HG03378 (cell line): ENCODE results near the gene MAGI1.

Experiments
- ATAC-seq: cut with Tn5 transposase; IDR thresholded peaks from one replicate; pipeline ENCODE4 v1.9.1; 2021; ENCODE audit warnings: mild to moderate bottlenecking, moderate library complexity; ENCODE audit not compliant: unreplicated experiment

The MAGI1 gene

DNA sequence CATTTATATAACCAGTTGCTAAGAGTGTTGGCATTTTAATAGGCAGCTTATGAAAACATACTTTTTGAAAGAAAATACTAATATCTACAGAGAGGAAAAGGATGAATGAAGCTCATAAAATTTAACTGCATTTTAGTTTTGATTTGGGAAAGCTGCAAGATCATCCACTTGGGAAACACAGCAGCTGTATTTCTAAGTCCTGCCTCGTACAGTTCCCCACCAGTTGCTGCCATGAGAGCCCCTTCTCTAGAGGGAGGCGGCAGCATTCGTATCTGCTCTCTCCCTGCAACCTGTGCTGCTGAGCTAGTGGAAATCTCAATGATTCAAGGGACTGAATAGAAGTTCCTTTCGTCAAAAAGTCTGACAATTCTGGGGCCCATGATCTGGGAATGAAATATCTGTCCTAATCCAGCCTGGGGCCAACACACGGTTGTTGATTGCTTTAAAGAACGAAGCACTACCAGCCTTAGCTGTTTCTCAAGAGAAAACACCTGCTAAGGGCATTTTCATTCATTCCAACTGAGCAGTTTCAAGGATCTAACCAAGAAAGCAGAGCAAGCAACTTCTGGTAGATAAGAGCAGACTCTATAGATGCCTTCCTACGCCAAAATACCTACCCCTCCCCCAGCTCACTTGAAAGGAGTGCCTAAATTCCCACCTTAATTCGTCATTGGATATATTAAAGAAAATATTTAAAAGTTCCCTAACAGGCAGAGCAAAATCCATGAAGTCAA, 223.7 kb downstream of the MAGI1 start:
- no peak for ATAC-seq

DNA sequence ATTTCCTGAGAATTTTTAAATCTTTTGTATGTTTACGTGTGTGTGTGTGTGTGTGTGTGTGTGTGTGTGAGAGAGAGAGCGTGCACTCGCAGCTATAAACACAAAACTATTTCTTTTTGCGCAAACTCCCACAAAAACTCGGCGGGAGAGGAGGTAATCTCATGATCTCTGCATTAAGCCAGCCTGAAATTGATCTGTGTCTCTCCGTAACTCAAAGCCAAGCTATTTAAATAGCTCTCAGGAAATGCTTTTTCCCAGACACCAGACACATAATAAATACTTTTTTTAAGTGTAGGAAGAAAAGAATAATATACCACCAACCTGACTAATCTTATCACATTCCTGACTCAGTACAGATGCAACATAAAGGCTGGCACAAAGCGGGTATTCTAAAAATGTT, 226.8 kb downstream of the MAGI1 start:
- no peak for ATAC-seq

DNA sequence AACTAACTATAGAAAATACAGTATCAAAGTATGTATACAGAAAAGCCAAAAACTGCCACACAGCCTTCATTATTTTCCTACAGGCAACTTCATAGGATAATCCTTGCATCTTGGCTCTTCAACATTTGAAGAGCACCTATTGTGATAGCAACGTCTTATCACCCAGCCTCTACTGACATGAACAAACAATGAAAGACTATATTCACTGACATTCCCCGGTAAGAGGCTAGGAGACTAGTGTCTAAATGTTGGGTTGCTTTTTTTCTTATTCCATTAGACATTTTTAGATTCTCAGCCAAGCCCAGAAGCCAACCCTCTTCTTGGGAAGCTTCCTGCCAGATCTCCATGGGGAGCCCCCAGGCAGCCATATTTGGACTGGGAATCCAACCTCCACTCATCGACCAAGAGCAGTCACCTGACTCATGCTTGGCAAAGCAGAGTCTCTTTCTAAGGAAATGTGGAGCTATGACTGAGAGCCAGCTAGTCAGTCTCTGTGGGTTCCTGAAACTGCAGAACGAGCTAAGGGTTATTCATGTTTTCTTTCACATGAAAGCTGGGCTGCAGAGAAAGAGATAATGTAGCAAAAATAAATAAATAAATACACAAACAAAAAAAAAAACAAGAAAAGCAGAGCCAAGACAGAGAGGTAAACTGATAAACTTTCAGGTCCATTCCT, 227.5 kb downstream of the MAGI1 start:
- no peak for ATAC-seq

DNA sequence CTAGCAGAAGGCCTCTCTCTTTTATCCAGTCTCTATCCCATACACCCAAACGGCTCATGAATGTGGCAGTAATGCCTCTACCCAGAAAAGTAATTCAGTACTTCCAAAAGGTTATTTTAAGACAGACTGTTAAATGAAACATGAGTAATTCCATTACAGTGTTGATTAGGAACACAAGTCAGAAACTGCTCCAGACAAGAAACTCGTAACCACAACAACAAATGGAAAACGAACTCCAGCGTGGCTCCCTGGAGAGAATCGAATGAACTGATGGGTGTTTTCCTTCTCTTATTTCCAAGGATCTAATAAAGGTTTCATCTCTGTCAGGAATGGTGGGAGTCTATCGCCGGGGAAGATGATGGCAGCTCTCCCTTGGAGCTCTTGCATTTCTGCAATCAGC, 228.4 kb downstream of the MAGI1 start:
- ATAC-seq: no peak

DNA sequence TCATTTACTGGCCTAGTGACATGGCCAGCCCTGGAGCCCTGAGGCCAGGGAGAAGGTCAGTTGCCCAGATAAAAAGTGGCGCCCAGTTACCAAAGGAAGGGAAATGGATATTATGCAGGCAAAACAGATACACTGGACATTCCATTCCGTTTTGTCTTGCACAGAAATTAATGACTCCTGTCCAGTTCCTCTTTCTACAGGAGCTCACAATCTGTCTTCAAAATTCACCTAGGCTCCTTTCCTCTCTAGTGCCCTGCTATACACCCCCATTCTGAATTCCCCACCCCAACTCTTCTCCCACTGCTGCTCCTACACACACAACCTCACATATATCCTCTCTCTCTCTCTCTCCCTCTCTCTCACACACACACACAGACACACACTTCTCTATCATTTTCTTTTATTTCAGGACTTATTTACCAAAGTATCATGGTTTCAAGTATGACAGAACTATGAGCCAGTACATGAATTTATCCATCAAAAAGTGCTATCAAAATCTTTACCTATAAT, 229.0 kb downstream of the MAGI1 start:
- ATAC-seq: no peak

DNA sequence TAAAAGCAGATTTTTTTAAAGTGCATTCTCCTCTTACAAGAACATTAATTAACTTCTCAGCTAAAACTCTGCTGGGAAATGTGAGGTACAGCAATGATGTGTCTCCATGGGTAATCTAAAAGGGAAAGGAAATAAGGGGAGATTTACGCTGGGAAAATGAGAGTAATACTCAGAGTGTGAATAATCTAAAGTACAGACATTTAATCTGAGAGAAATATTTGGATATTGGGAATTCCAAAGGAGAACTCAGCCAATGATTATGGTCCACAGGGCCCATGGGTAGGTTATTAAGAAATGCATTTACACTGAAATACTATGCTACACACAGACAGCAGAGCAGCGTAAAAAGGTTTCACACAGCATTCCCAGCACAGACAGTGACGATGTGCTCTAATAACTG, 229.9 kb downstream of the MAGI1 start:
- ATAC-seq: no peak

DNA sequence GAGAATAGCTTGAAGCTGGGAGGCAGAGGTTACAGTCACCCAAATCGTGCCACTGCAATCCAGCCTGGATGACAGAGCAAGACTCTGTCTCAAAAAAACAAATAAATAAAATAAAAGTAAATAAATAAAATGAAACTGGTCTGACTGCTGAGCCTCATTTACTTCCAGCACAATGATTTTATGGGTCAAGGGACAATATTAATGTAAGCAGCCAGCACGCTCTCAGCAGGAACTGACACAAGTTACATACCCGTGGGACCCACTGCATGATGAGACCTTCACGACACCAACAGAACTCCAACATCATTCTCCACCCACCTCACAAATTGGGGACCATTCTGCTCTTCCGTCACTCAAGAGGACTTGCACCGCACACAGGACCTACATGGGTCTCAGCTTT, 230.3 kb downstream of the MAGI1 start:
- ATAC-seq: no peak

DNA sequence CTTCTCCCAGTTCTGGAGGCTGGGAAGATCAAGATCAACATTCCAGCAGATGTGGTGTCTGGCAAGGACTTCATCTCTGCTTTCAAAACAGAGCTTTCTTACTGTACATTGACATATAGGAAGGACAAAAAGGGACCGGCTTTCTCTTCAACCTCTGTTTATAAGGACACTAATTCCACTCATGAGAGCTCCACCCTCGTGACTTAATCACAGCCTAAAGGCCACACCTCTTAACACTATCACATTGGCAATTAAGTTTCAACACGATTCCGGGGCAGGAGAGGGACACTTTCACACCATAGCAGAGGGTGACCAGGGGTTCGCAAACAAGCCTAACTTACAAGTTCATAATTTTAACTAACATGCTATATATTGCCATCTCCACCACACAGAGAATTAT, 231.5 kb downstream of the MAGI1 start:
- ATAC-seq: no peak

DNA sequence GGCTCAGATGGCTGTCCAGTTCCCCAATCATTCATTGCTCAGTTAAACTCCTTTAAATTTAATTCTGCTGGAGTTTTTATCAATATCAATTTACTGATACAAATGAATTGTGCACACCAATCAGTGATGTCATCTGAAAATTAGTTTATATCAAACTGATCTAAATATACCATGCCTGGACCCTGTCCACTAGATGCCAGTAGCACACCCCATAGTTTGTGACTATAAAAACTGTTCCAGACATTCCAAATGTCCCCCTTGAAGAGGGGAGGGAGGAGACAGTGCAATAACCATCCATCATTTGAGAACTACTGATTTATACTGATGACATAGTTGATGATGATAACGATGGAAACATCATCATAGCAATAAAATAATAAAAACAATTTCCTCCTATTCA, 232.1 kb downstream of the MAGI1 start:
- ATAC-seq: no peak

DNA sequence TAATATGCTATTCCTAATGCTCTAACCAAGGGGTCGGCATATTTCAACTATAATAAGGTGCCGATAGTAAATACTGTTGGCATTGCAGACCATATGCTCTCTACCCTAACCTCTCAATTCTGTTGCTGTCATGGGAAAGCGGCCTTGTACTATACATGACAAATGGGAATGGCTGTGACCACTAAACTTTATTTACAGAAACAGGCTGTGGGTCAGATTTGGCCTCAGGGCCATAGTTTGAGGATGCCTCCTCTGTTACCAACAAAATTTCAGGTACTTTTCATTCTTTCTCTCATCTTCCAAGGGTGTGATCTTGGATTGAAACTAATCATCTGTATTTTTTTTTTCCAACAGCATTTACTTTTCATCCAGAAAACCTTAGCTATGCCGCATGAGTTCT, 242.0 kb downstream of the MAGI1 start:
- ATAC-seq: no peak

DNA sequence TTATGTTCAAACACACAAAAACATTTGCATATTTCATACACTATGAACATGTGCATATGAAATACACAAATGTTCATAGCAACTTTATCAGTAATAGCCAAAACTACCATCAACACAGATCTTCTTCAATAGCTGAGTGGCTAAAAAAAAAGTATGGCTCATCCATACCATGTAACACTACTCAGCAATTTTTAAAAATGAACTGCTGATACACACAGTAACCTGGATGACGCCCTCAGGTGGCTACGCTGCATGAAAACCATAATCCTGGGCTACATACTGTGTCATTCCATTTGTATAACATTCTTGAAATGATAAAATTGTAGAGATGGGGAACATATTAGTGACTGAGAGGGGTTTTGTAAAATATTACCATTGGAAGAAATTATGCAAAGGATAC, 243.6 kb downstream of the MAGI1 start:
- no peak for ATAC-seq

DNA sequence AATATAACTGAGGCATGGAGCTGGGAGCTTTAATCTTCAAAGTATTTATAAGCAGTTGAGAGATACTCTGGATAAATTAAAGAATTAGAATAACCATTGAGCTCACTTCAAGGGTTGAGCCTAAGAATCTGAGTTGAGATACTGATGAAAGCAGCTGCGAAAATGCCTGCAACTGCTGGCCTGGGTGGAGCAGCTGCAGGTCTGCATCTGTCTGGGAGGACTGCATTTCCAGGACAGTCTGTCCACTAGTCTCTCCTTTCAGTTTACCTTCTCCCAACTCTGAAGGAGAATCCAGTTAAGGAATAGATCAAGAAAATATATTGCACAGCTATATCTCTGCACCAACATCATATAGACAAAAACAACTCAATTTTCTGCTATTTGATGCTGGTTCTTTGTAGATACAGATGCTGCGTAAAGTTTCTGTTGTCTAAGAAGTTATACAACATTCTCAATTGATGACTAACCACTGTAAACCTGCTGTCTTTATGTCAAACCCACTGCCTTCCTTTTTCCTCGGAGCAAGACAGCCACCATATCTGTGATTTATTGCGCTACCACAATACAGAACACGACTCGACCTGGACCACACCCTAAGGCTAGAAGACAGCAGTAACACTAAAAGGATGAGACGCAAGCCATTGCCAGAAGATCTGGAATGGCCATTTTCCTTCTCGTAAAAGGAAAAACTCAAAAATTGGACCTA, 245.1 kb downstream of the MAGI1 start:
- ATAC-seq: no peak

DNA sequence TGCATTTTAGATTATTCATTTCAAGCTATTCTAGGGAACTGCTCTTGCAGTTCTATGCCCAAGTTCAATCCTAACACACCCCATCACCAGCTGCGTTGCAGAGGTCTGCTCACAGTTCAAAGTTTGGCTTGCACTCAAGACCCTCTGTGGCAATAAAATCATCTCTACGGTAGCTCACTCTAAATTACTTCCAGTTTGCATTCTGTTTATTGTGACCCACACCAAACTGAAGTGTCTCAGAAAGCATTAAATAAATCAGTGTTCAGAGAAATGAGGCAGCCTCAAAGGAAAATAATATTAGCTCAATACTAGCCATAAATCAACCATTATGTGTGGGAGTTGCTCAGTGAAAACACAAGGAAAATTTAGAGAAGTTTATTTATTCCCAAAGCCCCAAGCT, 250.3 kb downstream of the MAGI1 start:
- no peak for ATAC-seq

DNA sequence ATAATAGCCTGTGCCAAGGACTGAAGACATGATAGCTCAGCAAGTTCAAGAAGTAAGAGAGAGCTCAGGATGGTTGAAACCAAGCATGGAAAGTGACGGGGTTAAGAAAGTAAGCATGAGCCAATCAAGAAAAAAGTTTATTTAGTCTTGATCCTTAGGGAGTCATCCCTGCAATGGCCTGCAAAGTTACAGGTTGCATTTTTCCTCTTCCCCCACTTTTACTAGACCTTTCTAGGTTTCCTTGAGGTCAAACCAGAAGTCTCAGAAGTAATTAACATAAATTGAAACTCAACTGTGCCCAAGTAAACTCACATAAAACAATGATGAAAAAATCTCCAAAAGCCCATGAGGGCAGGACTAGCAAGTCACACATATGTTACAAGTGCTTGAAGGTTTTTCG, 250.9 kb downstream of the MAGI1 start:
- ATAC-seq: no peak

DNA sequence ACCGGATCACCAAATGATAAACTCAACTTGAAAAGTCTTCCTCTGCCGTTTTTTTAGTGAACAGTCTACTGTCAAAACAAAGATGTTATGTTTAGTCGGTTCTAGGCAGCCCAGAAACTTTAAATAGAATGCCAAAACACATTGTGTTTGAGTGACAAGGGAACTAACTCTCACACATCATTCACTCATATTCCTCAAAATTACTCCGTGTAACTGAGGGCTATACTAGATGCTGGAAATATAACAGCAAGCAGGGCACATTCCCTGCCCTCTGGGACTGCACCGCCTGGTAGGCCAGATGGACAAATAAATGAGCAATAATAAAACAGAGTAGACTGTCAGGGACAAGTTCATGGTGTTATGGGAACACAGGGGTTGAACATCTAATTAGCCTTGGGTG, 251.4 kb downstream of the MAGI1 start:
- ATAC-seq: no peak

DNA sequence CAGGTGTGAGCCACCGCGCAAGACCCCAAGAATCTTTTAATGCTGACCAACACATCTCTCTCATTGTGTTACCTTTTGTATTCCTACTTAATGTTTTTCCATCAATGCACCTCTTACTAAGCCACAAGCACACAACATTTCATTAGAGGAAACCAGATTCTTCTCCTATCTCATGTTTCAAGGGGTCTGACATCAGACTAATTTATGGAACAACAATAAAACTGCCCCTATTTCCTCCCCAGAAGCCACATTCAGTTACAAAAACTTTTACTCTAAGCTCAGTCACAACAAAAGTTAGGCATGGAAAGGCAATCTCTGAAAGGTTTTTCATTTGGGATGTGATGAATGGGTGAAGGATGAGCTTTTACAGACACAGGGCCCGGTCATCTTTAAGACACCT, 251.8 kb downstream of the MAGI1 start:
- ATAC-seq: no peak

DNA sequence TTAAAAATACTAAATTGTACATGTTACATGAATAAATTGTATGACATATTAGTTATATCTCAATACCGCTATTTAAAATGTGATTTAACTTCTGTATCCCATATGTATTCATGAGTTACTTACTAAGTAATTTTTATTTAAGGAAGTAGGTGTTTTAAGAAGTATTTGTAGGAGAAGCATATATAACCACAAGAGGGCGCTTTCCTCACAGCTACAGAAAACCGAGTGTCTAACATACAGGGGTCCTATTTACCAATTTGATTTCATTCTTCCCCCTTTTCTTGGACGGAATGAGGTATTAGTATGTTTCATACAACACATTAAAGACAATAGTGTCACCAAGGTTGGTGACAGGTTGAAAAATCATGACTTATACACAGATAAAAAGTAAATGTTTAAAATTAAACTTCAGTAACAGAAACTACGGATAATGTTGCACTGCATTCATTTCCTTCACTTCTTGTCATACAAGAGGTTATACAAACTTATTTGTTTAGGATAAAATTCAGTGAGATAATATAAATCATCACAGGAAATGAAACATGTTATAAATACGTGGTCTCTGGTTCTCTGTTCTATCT, 253.6 kb downstream of the MAGI1 start:
- peak; percentile 62 for ATAC-seq

DNA sequence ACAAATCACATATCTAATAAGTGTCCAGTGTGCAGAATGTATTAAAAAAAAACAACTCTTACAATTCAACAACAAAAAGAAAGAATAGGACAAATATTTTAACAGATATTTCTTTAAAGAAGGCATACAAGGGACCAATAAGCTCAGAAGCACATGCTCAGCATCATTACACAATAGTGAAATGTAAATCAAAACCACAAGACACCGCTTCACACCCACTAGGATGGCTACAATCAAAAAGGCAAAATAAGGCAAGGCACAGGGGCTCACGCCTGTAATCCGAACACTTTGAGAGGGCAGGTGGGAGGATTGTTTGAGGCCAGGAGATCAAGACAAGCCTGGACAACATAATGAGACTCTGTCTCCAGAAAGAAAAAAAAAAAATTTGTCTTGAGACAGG, 255.6 kb downstream of the MAGI1 start:
- ATAC-seq: no peak

DNA sequence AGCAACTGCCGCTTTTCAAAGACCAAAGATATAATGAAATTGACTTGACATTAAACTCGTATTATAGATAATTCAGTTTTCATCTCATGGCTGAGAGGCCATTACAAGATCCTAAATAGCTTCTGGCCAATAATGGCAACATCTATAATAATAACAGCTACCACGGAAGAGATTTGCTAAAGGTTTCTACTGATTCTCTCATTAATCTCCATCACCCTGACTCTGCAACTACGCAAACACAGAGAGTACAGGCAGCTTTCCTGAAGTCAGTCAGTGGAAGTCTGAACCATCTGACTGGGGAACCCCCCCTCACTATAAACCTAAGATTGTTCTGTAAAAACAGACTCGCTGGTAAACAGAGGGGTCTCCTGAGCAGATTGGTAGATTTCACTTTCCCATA, 257.1 kb downstream of the MAGI1 start:
- no peak for ATAC-seq

DNA sequence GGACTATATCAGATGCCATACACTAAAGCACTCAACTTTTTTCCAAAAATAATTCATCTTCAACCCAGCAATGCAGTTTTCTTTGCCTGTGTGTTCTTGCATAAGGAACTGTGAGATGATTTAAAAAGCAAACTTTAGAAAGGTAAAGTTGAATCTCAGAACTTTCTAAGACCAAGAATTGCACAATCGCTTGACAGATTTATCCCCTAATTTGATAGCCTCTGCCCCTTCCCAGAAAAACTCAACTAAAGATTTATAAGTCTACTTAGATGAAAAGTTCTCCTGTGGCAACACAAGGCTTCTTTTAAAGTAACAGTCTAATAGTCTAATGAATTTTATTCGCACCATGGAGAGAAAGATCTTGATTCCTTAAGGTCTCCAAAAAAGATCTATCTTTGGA, 259.3 kb downstream of the MAGI1 start:
- ATAC-seq: no peak

DNA sequence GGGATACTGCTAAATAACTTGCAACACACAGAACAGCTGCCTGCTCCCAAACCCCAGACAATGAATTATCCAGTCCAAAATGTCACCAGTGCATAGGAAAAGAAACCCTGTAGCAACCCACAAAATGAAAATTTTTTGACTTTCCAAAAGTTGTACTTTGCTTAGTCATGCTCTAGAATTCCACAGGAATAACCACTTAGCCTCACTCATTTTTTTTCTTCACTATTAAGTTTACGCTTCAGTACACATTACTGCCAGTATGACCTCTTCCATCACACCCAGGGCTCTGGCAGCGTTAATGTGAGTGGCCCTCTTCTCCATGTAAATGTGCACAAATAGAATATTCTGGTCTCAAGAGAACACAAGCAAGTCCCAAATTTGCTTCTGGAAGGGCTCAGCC, 259.8 kb downstream of the MAGI1 start:
- ATAC-seq: no peak

DNA sequence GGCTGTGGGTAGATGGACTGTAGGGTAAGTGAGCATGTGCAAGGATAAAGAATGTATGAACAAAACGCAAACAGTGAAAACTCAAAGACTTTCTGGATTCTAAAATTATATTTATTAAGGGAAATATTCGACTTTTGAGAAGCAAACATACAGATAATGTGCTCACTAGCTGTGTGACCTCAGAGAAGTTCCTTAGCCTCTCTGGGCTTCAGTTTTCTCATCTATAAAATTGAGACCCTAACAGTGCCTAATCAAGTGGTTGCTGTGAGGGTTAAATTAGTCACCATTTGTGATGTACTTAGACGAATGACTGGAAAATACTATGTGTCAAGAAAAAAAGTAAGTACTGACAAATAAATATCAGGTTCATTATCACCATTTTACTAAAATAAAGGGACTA, 261.7 kb downstream of the MAGI1 start:
- ATAC-seq: no peak
